ENCODE data around the gene TIPARP. TPM values are rescaled to one million over a fixed set of nuclear protein-coding genes. Genes with fewer than 3 reads are reported as not detected.

The TIPARP gene
- total and polyA plus RNA-seq, 2 experiments from 2014 or later = 4.5 to 6.9 TPM

DNA sequence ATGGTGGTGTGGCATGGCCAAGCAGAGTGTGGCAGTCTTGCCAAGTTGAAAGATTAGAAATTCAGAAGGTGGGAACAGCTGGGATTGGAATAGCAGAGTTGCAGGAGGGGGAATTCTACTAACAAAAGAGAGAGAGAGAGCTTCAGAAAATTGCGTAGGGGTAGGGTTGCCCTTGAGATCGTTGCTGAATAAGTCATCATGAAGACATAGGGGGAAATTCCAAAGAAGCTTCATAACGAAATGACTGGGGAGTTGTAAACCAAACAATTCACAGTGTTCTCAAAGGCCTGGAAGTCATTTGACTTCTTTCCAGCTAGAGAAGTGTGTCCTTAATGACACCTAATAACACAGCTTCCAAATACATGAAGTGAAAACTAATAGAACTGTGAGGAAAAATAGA, 26.3 kb upstream of the TIPARP start (continued):
- TF ChIP-seq, protein P1, sequence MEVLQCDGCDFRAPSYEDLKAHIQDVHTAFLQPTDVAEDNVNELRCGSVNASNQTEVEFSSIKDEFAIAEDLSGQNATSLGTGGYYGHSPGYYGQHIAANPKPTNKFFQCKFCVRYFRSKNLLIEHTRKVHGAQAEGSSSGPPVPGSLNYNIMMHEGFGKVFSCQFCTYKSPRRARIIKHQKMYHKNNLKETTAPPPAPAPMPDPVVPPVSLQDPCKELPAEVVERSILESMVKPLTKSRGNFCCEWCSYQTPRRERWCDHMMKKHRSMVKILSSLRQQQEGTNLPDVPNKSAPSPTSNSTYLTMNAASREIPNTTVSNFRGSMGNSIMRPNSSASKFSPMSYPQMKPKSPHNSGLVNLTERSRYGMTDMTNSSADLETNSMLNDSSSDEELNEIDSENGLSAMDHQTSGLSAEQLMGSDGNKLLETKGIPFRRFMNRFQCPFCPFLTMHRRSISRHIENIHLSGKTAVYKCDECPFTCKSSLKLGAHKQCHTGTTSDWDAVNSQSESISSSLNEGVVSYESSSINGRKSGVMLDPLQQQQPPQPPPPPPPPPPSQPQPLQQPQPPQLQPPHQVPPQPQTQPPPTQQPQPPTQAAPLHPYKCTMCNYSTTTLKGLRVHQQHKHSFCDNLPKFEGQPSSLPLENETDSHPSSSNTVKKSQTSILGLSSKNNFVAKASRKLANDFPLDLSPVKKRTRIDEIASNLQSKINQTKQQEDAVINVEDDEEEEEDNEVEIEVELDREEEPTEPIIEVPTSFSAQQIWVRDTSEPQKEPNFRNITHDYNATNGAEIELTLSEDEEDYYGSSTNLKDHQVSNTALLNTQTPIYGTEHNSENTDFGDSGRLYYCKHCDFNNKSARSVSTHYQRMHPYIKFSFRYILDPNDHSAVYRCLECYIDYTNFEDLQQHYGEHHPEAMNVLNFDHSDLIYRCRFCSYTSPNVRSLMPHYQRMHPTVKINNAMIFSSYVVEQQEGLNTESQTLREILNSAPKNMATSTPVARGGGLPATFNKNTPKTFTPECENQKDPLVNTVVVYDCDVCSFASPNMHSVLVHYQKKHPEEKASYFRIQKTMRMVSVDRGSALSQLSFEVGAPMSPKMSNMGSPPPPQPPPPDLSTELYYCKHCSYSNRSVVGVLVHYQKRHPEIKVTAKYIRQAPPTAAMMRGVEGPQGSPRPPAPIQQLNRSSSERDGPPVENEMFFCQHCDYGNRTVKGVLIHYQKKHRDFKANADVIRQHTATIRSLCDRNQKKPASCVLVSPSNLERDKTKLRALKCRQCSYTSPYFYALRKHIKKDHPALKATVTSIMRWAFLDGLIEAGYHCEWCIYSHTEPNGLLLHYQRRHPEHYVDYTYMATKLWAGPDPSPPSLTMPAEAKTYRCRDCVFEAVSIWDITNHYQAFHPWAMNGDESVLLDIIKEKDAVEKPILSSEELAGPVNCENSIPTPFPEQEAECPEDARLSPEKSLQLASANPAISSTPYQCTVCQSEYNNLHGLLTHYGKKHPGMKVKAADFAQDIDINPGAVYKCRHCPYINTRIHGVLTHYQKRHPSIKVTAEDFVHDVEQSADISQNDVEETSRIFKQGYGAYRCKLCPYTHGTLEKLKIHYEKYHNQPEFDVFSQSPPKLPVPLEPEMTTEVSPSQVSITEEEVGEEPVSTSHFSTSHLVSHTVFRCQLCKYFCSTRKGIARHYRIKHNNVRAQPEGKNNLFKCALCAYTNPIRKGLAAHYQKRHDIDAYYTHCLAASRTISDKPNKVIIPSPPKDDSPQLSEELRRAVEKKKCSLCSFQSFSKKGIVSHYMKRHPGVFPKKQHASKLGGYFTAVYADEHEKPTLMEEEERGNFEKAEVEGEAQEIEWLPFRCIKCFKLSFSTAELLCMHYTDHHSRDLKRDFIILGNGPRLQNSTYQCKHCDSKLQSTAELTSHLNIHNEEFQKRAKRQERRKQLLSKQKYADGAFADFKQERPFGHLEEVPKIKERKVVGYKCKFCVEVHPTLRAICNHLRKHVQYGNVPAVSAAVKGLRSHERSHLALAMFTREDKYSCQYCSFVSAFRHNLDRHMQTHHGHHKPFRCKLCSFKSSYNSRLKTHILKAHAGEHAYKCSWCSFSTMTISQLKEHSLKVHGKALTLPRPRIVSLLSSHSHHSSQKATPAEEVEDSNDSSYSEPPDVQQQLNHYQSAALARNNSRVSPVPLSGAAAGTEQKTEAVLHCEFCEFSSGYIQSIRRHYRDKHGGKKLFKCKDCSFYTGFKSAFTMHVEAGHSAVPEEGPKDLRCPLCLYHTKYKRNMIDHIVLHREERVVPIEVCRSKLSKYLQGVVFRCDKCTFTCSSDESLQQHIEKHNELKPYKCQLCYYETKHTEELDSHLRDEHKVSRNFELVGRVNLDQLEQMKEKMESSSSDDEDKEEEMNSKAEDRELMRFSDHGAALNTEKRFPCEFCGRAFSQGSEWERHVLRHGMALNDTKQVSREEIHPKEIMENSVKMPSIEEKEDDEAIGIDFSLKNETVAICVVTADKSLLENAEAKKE (CRISPR knock-in tag; IDR thresholded peaks at IDR 0.05) = no peak
- TF ChIP-seq CREB1 (CRISPR knock-in tag; IDR thresholded peaks at IDR 0.05; ENCODE audit: low read depth) = no peak
- no peak for TF ChIP-seq JUNB (IDR thresholded peaks at IDR 0.05; ENCODE audit: unreplicated experiment)
- TF ChIP-seq STAT1 (IDR thresholded peaks at IDR 0.05; ENCODE audit: unreplicated experiment) = no peak
- no peak for TF ChIP-seq NANOG (IDR thresholded peaks at IDR 0.05; ENCODE audit: borderline replicate concordance)
- TF ChIP-seq ZNF331 (CRISPR knock-in tag; IDR thresholded peaks at IDR 0.05; ENCODE audit: low read depth) = no peak
- TF ChIP-seq ZNF114 (CRISPR knock-in tag; IDR thresholded peaks at IDR 0.05) = no peak
- TF ChIP-seq, protein P2, sequence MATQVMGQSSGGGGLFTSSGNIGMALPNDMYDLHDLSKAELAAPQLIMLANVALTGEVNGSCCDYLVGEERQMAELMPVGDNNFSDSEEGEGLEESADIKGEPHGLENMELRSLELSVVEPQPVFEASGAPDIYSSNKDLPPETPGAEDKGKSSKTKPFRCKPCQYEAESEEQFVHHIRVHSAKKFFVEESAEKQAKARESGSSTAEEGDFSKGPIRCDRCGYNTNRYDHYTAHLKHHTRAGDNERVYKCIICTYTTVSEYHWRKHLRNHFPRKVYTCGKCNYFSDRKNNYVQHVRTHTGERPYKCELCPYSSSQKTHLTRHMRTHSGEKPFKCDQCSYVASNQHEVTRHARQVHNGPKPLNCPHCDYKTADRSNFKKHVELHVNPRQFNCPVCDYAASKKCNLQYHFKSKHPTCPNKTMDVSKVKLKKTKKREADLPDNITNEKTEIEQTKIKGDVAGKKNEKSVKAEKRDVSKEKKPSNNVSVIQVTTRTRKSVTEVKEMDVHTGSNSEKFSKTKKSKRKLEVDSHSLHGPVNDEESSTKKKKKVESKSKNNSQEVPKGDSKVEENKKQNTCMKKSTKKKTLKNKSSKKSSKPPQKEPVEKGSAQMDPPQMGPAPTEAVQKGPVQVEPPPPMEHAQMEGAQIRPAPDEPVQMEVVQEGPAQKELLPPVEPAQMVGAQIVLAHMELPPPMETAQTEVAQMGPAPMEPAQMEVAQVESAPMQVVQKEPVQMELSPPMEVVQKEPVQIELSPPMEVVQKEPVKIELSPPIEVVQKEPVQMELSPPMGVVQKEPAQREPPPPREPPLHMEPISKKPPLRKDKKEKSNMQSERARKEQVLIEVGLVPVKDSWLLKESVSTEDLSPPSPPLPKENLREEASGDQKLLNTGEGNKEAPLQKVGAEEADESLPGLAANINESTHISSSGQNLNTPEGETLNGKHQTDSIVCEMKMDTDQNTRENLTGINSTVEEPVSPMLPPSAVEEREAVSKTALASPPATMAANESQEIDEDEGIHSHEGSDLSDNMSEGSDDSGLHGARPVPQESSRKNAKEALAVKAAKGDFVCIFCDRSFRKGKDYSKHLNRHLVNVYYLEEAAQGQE (IDR thresholded peaks at IDR 0.05; ENCODE audit: unreplicated experiment) = no peak
- no peak for TF ChIP-seq EZH2phosphoT487 (IDR thresholded peaks at IDR 0.05; ENCODE audit: unreplicated experiment)
- no peak for TF ChIP-seq POLR2AphosphoS5 (IDR thresholded peaks at IDR 0.05; ENCODE audit: low read depth)

Data from GM23338 (cell line).